Psoas muscle (tissue), 8 donors: Measurements from ENCODE around the gene THEMIS. TPM values are rescaled to one million over a fixed set of nuclear protein-coding genes. Genes with fewer than 3 reads are reported as not detected.

Experiments
- ATAC-seq, 4 donors: fragments of 200-7000 bp; cut with Tn5 transposase; one replicate each; pipeline ENCODE4 v1.9.1; 2020; ENCODE audit warnings: moderate library complexity in 3 of 4, mild to moderate bottlenecking in 2 of 4
- DNase-seq, 2 donors: peaks; one replicate each; pipeline ENCODE4 v3.0.0-alpha.2; 2020
- H3K27ac ChIP-seq: fragments of 200-600 bp; one replicate; pipeline ENCODE4 v1.8.0; 2022
- H3K27me3 ChIP-seq, 3 donors: fragments of 200-600 bp in 1 of 3; one replicate each; pipeline versions ENCODE4 v1.6.1 to v1.8.0; 2013 to 2022; ENCODE audit warnings: low read length in 2 of 3, mild to moderate bottlenecking in 2 of 3, moderate library complexity in 1 of 3; ENCODE audit not compliant: insufficient read depth in 3 of 3
- H3K36me3 ChIP-seq, 2 donors: fragments of 200-600 bp in 1 of 2; one replicate each; pipeline versions ENCODE4 v1.6.1 to v1.8.0; 2013 to 2022; ENCODE audit warnings: low read depth in 1 of 2, mild to moderate bottlenecking in 1 of 2, moderate library complexity in 1 of 2; ENCODE audit not compliant: insufficient read depth in 1 of 2
- H3K4me1 ChIP-seq: fragments of 200-600 bp; one replicate; pipeline ENCODE4 v1.8.0; 2022
- H3K4me3 ChIP-seq: fragments of 200-600 bp; one replicate; pipeline ENCODE4 v1.8.0; 2022; ENCODE audit warnings: mild to moderate bottlenecking
- H3K9me3 ChIP-seq: fragments of 200-600 bp; one replicate; pipeline ENCODE4 v1.8.0; 2022
- CTCF ChIP-seq: fragments of 200-600 bp; IDR thresholded peaks from one replicate; pipeline ENCODE4 v1.8.0; 2022; ENCODE audit warnings: antibody characterized with exemption
- WGBS, 3 donors: extraction: QIAGEN DNeasy Blood & Tissue Kit; methylation state at CpG; one replicate each; pipeline versions ENCODE4 v1.1.6 to v1.1.7; 2013; 5-methylcytosine and 5-hydroxymethylcytosine counted together
- intact Hi-C, 2 donors: fragments of 100-400 bp; cut with DNase I; formaldehyde crosslinking; loops; one replicate each; pipeline versions ENCODE4 v1.11.0 to v1.14.2; 2022
- polyA plus RNA-seq, 3 donors: library from polyadenylated mRNA; stranded (reverse); fragments of 200-250 nt; gene quantifications; one replicate each; pipeline ENCODE4 v1.2.3, GENCODE V29; 2013
- total RNA-seq, 4 donors: library from RNA; stranded (reverse); fragmentation: NEBNext Ultra II Directional in 2 of 4; extraction: Animal tissue kit (Norgen Biotek cat#: 25700) in 2 of 4; gene quantifications; one replicate each; pipeline versions ENCODE4 v1.2.1 to v1.2.4, GENCODE V29; 2021 to 2023
- donor health status: healthy with polysubstance abuse.
- donor health status: DM: no; HTN: no; CAD: no; lungs with moderate emphysema.
- donor health status: Bipolar disorder and iron deficiency.
- donor health status: healthy.
- donor health status: DM: yes; HTN: yes; CAD: no.
- donor health status: DM: no; HTN: no; CAD: no.
- donor health status: DM: no; HTN: no; CAD: no.
- donor health status: DM: yes; HTN: yes; CAD: no.

Gene THEMIS
- total and polyA plus RNA-seq, 7 donors, result 0.04 to 0.61 (median 0.17) TPM; not detected in 3

- H3K36me3 ChIP-seq, result no peaks in the 10 kb centered on the region
- no peaks in the 10 kb centered on the region for H3K27me3 ChIP-seq
- intact Hi-C loops, result no loop called here
- TF ChIP-seq CTCF, result no peak
- DNase-seq (no peak), ATAC-seq (no peak)
- no peaks in the 10 kb centered on the region for H3K4me1 ChIP-seq
- WGBS, 3 donors, result 56 to 75% (median 64%) methylated on average over 2 of the region's 2 CpGs
- H3K4me3 ChIP-seq, result no peak overlapping the region
- no peaks in the 10 kb centered on the region for H3K9me3 ChIP-seq
- no peak overlapping the region for H3K27ac ChIP-seq
Observed at GRCh38 chr6:127878115-127878514, 22.7 kb downstream of the THEMIS start.

- 81 to 84% (median 82%) methylated on average over 3 of the region's 3 CpGs for WGBS, 3 donors
- intact Hi-C loops, result no loop called here
Observed at GRCh38 chr6:127877231-127877630, 23.6 kb downstream of the THEMIS start.

GRCh38 chr6:127869772-127870404, 31.0 kb downstream of the THEMIS start:
- no peak overlapping the region for H3K27ac ChIP-seq
- peaks cover 6% of the 10 kb centered on the region for H3K9me3 ChIP-seq
- ATAC-seq (no peak), DNase-seq (no peak)
- TF ChIP-seq CTCF, result no peak
- WGBS, 3 donors, result 83 to 86% (median 86%) methylated on average over 4 of the region's 4 CpGs
- intact Hi-C loops, result no loop called here
- no peak overlapping the region for H3K4me3 ChIP-seq
- H3K27me3 ChIP-seq, result no peaks in the 10 kb centered on the region
- H3K4me1 ChIP-seq, result no peaks in the 10 kb centered on the region
- no peaks in the 10 kb centered on the region for H3K36me3 ChIP-seq

More at GRCh38 chr6:127877231-127877630, 23.6 kb downstream of the THEMIS start:
- Histone ChIP-seq H3K9me3 (peaks cover 3% of the 10 kb centered on the region), H3K27me3 (no peaks in the 10 kb centered on the region), H3K27ac (no peak overlapping the region), H3K4me1 (no peaks in the 10 kb centered on the region), H3K4me3 (no peak overlapping the region), H3K36me3 (no peaks in the 10 kb centered on the region)
- ATAC-seq, result no peak
- TF ChIP-seq CTCF, result no peak
- DNase-seq, result no peak

GRCh38 chr6:127869183-127869582, 31.7 kb downstream of the THEMIS start:
- intact Hi-C loops, result no loop called here
- DNase-seq, result no peak
- Histone ChIP-seq H3K4me3 (no peak overlapping the region), H3K9me3 (peaks cover 6% of the 10 kb centered on the region), H3K27me3 (no peaks in the 10 kb centered on the region), H3K36me3 (no peaks in the 10 kb centered on the region), H3K27ac (no peak overlapping the region), H3K4me1 (no peaks in the 10 kb centered on the region)
- WGBS, 3 donors, result 82 to 86% (median 82%) methylated on average over 5 of the region's 5 CpGs
- TF ChIP-seq CTCF, result no peak
- no peak for ATAC-seq

- 90 to 94% (median 93%) methylated on average over 1 of the region's 1 CpG for WGBS, 3 donors
- ATAC-seq, result no peak
Observed at GRCh38 chr6:127868338-127868737, 32.5 kb downstream of the THEMIS start.

More at GRCh38 chr6:127868338-127868737, 32.5 kb downstream of the THEMIS start:
- H3K4me3 ChIP-seq, result no peak overlapping the region
- H3K4me1 ChIP-seq, result no peaks in the 10 kb centered on the region
- TF ChIP-seq CTCF, result no peak
- intact Hi-C loops, result no loop called here
- no peaks in the 10 kb centered on the region for H3K27me3 ChIP-seq
- peaks cover 6% of the 10 kb centered on the region for H3K9me3 ChIP-seq
- no peak overlapping the region for H3K27ac ChIP-seq
- DNase-seq, result no peak
- no peaks in the 10 kb centered on the region for H3K36me3 ChIP-seq
